ENCODE data around the gene AHCYL2.

AHCYL2 gene

DNA sequence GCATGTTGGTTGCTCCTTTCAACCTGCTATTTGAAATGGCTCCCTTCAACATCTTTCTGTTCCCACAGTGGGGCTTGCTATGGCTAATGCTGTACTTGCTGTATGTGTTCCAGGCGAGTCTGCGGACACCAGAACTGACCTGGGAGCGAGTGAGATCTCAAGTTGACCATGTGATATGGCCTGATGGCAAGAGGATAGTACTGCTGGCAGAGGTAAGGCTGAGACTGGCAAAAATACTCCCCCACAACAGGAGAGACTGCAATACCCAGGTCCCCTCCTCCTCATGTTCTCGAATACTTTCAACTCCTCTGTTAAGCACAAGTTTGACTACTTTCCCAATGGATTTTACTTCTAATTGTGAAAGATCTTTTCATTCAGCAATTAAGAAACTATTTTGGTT lies 197.9 kb downstream of the AHCYL2 start:
- no peak overlapping the region for H3K9ac ChIP-seq (ENCODE audit: low read depth, low read length)
- H3K4me3 ChIP-seq (ENCODE audit: low read length): no peak overlapping the region
- no peaks in the 10 kb centered on the region for H3K27me3 ChIP-seq (ENCODE audit: control insufficient read depth, insufficient read depth, low read length)
- no peak overlapping the region for H3K4me2 ChIP-seq (ENCODE audit: low read length)
- H3K36me3 ChIP-seq (ENCODE audit: insufficient read depth, low read length): no peaks in the 10 kb centered on the region
- no peaks in the 10 kb centered on the region for H3K4me1 ChIP-seq (ENCODE audit: control insufficient read depth, insufficient read depth, low read length)
- H3K9me3 ChIP-seq (replicated peaks; ENCODE audit: low read length): no peaks in the 10 kb centered on the region

GRCh38 chr7:129423700-129424410 lies 199.0 kb downstream of the AHCYL2 start:
- H3K4me2 ChIP-seq (ENCODE audit: low read length): no peak overlapping the region
- no peaks in the 10 kb centered on the region for H3K27me3 ChIP-seq (ENCODE audit: control insufficient read depth, insufficient read depth, low read length)
- H3K9ac ChIP-seq (ENCODE audit: low read depth, low read length): no peak overlapping the region
- no peaks in the 10 kb centered on the region for H3K4me1 ChIP-seq (ENCODE audit: control insufficient read depth, insufficient read depth, low read length)
- H3K36me3 ChIP-seq (ENCODE audit: insufficient read depth, low read length): no peaks in the 10 kb centered on the region
- no peaks in the 10 kb centered on the region for H3K9me3 ChIP-seq (replicated peaks; ENCODE audit: low read length)
- H3K4me3 ChIP-seq (ENCODE audit: low read length): no peak overlapping the region

DNA sequence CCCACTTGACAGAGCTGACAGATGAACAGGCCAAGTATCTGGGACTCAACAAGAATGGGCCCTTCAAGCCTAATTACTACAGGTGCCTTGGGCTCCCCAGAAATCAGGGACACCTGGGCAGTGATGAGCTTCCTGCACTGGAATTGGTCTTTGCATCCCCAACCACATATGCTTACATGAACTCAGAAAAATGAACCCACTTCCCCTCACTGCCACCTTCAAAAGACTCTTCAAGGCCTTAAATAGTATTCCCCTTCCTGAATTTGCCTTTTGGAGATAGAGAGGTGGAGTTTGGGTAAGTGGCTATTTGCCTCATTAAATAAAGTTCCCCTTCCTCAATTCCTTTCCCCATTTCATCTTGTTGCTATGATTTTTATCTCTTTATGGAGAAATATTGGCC lies 201.7 kb downstream of the AHCYL2 start:
- no peak overlapping the region for H3K4me3 ChIP-seq (ENCODE audit: low read length)
- no peaks in the 10 kb centered on the region for H3K4me1 ChIP-seq (ENCODE audit: control insufficient read depth, insufficient read depth, low read length)
- H3K9me3 ChIP-seq (replicated peaks; ENCODE audit: low read length): no peaks in the 10 kb centered on the region
- no peaks in the 10 kb centered on the region for H3K36me3 ChIP-seq (ENCODE audit: insufficient read depth, low read length)
- H3K27me3 ChIP-seq (ENCODE audit: control insufficient read depth, insufficient read depth, low read length): no peaks in the 10 kb centered on the region
- no peak overlapping the region for H3K4me2 ChIP-seq (ENCODE audit: low read length)
- H3K9ac ChIP-seq (ENCODE audit: low read depth, low read length): no peak overlapping the region

DNA sequence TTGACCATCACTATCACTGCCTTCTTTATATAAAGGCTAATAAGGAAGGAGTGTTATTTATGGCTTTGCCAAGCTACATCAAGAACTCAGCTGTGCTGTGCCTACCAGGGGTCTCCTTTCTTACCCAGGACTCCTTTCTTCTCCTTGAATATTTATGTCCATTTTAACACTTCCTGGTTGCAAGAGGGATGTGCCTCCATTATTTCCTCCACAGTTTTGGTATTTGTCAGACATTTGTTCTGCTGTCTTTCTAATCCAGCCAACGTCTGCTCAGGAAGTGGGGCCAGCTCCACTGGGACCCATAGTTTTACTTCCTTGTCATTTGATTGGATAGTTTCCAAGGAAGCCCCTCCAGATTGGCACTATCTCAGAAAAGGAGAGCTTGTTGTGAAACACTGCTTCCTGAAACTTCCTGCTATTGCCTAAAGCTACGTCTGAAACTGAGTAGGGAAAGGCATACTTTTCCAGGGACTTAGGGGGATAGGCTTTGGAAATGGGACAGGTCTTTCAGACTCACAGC lies 202.8 kb downstream of the AHCYL2 start:
- no peaks in the 10 kb centered on the region for H3K9me3 ChIP-seq (replicated peaks; ENCODE audit: low read length)
- no peaks in the 10 kb centered on the region for H3K36me3 ChIP-seq (ENCODE audit: insufficient read depth, low read length)
- no peaks in the 10 kb centered on the region for H3K27me3 ChIP-seq (ENCODE audit: control insufficient read depth, insufficient read depth, low read length)
- H3K4me2 ChIP-seq (ENCODE audit: low read length): no peak overlapping the region
- H3K4me3 ChIP-seq (ENCODE audit: low read length): no peak overlapping the region
- H3K4me1 ChIP-seq (ENCODE audit: control insufficient read depth, insufficient read depth, low read length): no peaks in the 10 kb centered on the region
- H3K9ac ChIP-seq (ENCODE audit: low read depth, low read length): no peak overlapping the region

GRCh38 chr7:129431911-129432643 lies 207.2 kb downstream of the AHCYL2 start:
- H3K9ac ChIP-seq (ENCODE audit: low read depth, low read length): no peak overlapping the region
- no peaks in the 10 kb centered on the region for H3K27me3 ChIP-seq (ENCODE audit: control insufficient read depth, insufficient read depth, low read length)
- H3K4me2 ChIP-seq (ENCODE audit: low read length): no peak overlapping the region
- peaks cover 3% of the 10 kb centered on the region for H3K36me3 ChIP-seq (ENCODE audit: insufficient read depth, low read length)
- no peaks in the 10 kb centered on the region for H3K9me3 ChIP-seq (replicated peaks; ENCODE audit: low read length)
- no peak overlapping the region for H3K4me3 ChIP-seq (ENCODE audit: low read length)
- peaks cover 23% of the 10 kb centered on the region for H3K4me1 ChIP-seq (ENCODE audit: control insufficient read depth, insufficient read depth, low read length)

- peak within 1 kb of the TSS; percentile 87 for H3K9ac ChIP-seq (ENCODE audit: low read depth, low read length)
- no peaks in the 10 kb centered on the region for H3K9me3 ChIP-seq (replicated peaks; ENCODE audit: low read length)
- no peaks in the 10 kb centered on the region for H3K27me3 ChIP-seq (ENCODE audit: control insufficient read depth, insufficient read depth, low read length)
- peak within 1 kb of the TSS; percentile 99 for H3K4me2 ChIP-seq (ENCODE audit: low read length)
- H3K4me1 ChIP-seq (ENCODE audit: control insufficient read depth, insufficient read depth, low read length): peaks cover 38% of the 10 kb centered on the region
- H3K36me3 ChIP-seq (ENCODE audit: insufficient read depth, low read length): peaks cover 3% of the 10 kb centered on the region
- H3K4me3 ChIP-seq (ENCODE audit: low read length): peak within 1 kb of the TSS; percentile 83
These were observed 209.2 kb downstream of the AHCYL2 start, which contains the start of gene STRIP2 for GRCh38 chr7:129433847-129434674. Gene STRIP2 (plus strand): TSS chr7:129434432. CDS start chr7:129434473, 41 bp downstream.

GRCh38 chr7:129434675-129435318 lies 210.0 kb downstream of the AHCYL2 start:
- Histone ChIP-seq H3K27me3 (ENCODE audit: control insufficient read depth, insufficient read depth, low read length) (no peaks in the 10 kb centered on the region), H3K9me3 (replicated peaks; ENCODE audit: low read length) (no peaks in the 10 kb centered on the region), H3K4me2 (ENCODE audit: low read length) (peak overlapping the region; percentile 99), H3K4me1 (ENCODE audit: control insufficient read depth, insufficient read depth, low read length) (peaks cover 45% of the 10 kb centered on the region), H3K36me3 (ENCODE audit: insufficient read depth, low read length) (peaks cover 3% of the 10 kb centered on the region), H3K4me3 (ENCODE audit: low read length) (peak overlapping the region; percentile 83), H3K9ac (ENCODE audit: low read depth, low read length) (peak overlapping the region; percentile 87)

DNA sequence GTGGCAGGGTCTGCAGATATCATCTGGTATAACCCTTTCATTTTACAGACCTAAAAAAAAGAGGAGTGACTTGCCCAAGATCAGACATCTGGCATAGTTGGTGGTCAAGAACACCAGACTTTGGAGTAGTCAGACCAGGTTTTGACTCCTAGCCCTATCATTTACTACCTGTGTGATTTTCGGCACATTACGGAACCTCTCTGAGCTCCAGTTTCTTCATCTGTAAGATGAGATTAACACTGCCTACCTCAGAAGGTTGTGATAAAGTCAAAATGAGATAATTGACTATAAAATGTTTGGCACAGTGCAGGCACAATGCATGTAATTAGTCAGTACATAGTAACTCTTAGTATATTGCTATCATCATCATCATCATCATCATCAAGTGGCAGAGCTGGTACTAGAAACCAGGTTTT lies 210.6 kb downstream of the AHCYL2 start:
- H3K4me1 ChIP-seq (ENCODE audit: control insufficient read depth, insufficient read depth, low read length): peaks cover 48% of the 10 kb centered on the region
- peak overlapping the region; percentile 87 for H3K9ac ChIP-seq (ENCODE audit: low read depth, low read length)
- peak overlapping the region; percentile 99 for H3K4me2 ChIP-seq (ENCODE audit: low read length)
- H3K27me3 ChIP-seq (ENCODE audit: control insufficient read depth, insufficient read depth, low read length): no peaks in the 10 kb centered on the region
- peak overlapping the region; percentile 83 for H3K4me3 ChIP-seq (ENCODE audit: low read length)
- H3K36me3 ChIP-seq (ENCODE audit: insufficient read depth, low read length): peaks cover 5% of the 10 kb centered on the region
- H3K9me3 ChIP-seq (replicated peaks; ENCODE audit: low read length): no peaks in the 10 kb centered on the region

DNA sequence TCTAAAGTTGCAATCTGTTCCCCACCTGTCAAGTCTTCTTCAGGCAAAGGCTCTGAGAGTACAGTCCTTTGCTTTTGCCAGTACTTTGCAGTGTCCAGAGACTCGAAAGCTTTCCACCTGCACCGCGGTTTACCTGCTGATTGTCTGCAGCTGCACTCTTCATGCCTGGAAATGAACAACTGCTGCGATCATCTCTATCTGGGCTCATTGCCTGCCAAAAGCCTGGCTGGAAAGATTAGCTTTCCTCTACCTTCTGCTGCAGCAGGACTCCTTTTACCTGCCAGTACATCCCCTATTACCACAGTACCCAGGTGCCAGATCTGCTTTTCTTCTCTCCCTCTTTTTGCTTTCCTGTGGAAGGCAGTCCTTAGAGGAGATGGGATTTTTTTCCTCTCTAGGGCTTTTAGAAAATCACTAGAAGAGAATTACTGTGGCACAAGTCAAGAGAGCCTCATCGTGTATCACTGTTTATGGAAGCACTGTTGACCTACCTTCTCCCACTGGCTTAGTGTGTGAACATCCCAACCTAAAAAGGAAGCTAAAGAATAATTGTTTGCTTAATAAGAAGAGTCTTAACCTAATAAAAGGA lies 211.6 kb downstream of the AHCYL2 start:
- no peaks in the 10 kb centered on the region for H3K9me3 ChIP-seq (replicated peaks; ENCODE audit: low read length)
- no peaks in the 10 kb centered on the region for H3K27me3 ChIP-seq (ENCODE audit: control insufficient read depth, insufficient read depth, low read length)
- peaks cover 48% of the 10 kb centered on the region for H3K4me1 ChIP-seq (ENCODE audit: control insufficient read depth, insufficient read depth, low read length)
- H3K4me3 ChIP-seq (ENCODE audit: low read length): no peak overlapping the region
- peaks cover 8% of the 10 kb centered on the region for H3K36me3 ChIP-seq (ENCODE audit: insufficient read depth, low read length)
- peak overlapping the region; percentile 41 for H3K4me2 ChIP-seq (ENCODE audit: low read length)
- no peak overlapping the region for H3K9ac ChIP-seq (ENCODE audit: low read depth, low read length)

DNA sequence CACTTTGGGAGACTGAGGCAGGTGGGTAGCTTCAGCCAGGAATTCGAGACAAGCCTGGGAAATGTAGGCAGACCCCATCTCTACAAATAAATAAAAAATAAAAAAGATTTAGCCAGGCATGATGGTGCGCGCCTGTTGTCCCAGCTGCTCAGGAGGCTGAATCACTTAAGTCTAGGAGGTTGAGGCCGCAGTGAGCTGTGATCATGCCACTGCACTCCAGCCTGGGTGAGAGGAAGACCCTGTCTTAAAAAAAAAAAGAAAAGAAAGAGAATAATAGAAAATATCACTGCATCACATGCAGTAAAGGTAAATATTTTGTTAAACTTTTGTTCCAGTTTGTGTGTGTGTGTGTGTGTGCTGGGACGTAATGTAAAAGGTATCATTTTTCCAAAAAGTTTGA lies 212.4 kb downstream of the AHCYL2 start:
- H3K4me3 ChIP-seq (ENCODE audit: low read length): no peak overlapping the region
- H3K4me2 ChIP-seq (ENCODE audit: low read length): peak overlapping the region; percentile 42
- H3K27me3 ChIP-seq (ENCODE audit: control insufficient read depth, insufficient read depth, low read length): no peaks in the 10 kb centered on the region
- H3K36me3 ChIP-seq (ENCODE audit: insufficient read depth, low read length): peaks cover 8% of the 10 kb centered on the region
- peaks cover 48% of the 10 kb centered on the region for H3K4me1 ChIP-seq (ENCODE audit: control insufficient read depth, insufficient read depth, low read length)
- H3K9me3 ChIP-seq (replicated peaks; ENCODE audit: low read length): no peaks in the 10 kb centered on the region
- H3K9ac ChIP-seq (ENCODE audit: low read depth, low read length): peak overlapping the region; percentile 15
